HCT116 (cell line): ENCODE measurements around the gene SMIM3. TPM values are rescaled to one million over a fixed set of nuclear protein-coding genes. Genes with fewer than 3 reads are reported as not detected.

Source experiments
- ATAC-seq: fragments of 200-7000 bp; cut with Tn5 transposase; 2 replicates; pipeline ENCODE4 v1.9.1; 2020; ENCODE audit warnings: mild to moderate bottlenecking, moderate library complexity
- BruUV-seq: library from RNA; stranded (reverse); fragments of 400-500 nt; replicated peaks from 2 replicates; lab custom pipeline; 2021; lab: Mats Ljungman, UMichigan
- CTCF ChIA-PET: fragments of 300-600 bp; sonication (Branson Sonifier 250); formaldehyde crosslinking; loops from one replicate; lab custom pipeline; 2021; ENCODE audit warnings: antibody characterized with exemption; lab: Charles Lee
- POLR2A ChIA-PET: fragments of 300-600, 350-600 bp; sonication (Branson Sonifier 250); formaldehyde crosslinking; loops from one replicate; lab custom pipeline; 2021; ENCODE audit warnings: antibody characterized with exemption; lab: Charles Lee
- RAD21 ChIA-PET, 2 experiments: fragments of 300-600 bp; sonication (Branson Sonifier 250); formaldehyde crosslinking; loops; one replicate each; lab custom pipeline; 2023; ENCODE audit warnings: low total read pairs in 2 of 2; ENCODE audit not compliant: uncharacterized antibody in 2 of 2, unreplicated experiment in 2 of 2, low non-redundant PET in 1 of 2; lab: Charles Lee
- DNase-seq: peaks from one replicate; pipeline ENCODE4 v3.0.0-alpha.2; 2010; ENCODE audit warnings: low read depth, low spot score
- H2AFZ ChIP-seq: fragments of 200-600 bp; shearing (Covaris generic), sonication (generic); 2 replicates; pipeline ENCODE4 v1.6.1; 2017; ENCODE audit warnings: low read depth, mixed run types, mixed read lengths, antibody characterized with exemption, low read length; ENCODE audit not compliant: poor library complexity, severe bottlenecking
- H3K27ac ChIP-seq: 2 replicates; pipeline ENCODE4 v1.5.1; 2012; ENCODE audit warnings: low read depth, low read length
- H3K27me3 ChIP-seq: fragments of 200-600 bp; sonication (generic); 2 replicates; pipeline ENCODE4 v1.6.1; 2016; ENCODE audit warnings: mixed run types, low read length, mixed read lengths; ENCODE audit not compliant: insufficient read depth
- H3K36me3 ChIP-seq, 2 experiments: fragments of 200-500 bp in 1 of 2; fragments of 200-600 bp in 1 of 2; sonication (Bioruptor generic) in 1 of 2; sonication (generic) in 1 of 2; 2 replicates each; pipeline versions ENCODE4 v1.5.1 to v1.6.1; 2014 to 2016; ENCODE audit warnings: low read length in 2 of 2, inconsistent platforms in 1 of 2, mixed read lengths in 1 of 2, mixed run types in 1 of 2; ENCODE audit not compliant: insufficient read depth in 2 of 2, control insufficient read depth in 1 of 2
- H3K4me1 ChIP-seq, 2 experiments: fragments of 200-600 bp in 1 of 2; sonication (generic) in 1 of 2; 2 replicates each; pipeline versions ENCODE4 v1.5.1 to v1.6.1; 2012 to 2017; ENCODE audit warnings: low read length in 2 of 2, inconsistent platforms in 1 of 2, mild to moderate bottlenecking in 1 of 2, mixed read lengths in 1 of 2, mixed run types in 1 of 2, moderate library complexity in 1 of 2; ENCODE audit not compliant: insufficient read depth in 2 of 2, control insufficient read depth in 1 of 2
- H3K4me2 ChIP-seq: fragments of 200-600 bp; sonication (generic); 2 replicates; pipeline ENCODE4 v1.6.1; 2017; ENCODE audit warnings: mixed run types, low read length, mixed read lengths
- H3K4me3 ChIP-seq, 2 experiments: fragments of 200-600 bp in 1 of 2; sonication (generic) in 1 of 2; replicated peaks in 1 of 2; 2 replicates each; pipeline ENCODE4 v1.5.1; 2011 to 2016; ENCODE audit warnings: low read length in 2 of 2, control low read depth in 1 of 2, low read depth in 1 of 2, mild to moderate bottlenecking in 1 of 2, mixed read lengths in 1 of 2, mixed run types in 1 of 2
- H3K79me2 ChIP-seq: fragments of 200-600 bp; sonication (generic); 2 replicates; pipeline ENCODE4 v1.6.1; 2017; ENCODE audit warnings: mild to moderate bottlenecking, mixed run types, low read length, moderate library complexity, mixed read lengths; ENCODE audit not compliant: insufficient read depth
- H3K9ac ChIP-seq: fragments of 200-600 bp; sonication (generic); 2 replicates; pipeline ENCODE4 v1.6.1; 2016; ENCODE audit warnings: low read length, mixed read lengths
- H3K9me2 ChIP-seq: fragments of 200-600 bp; sonication (generic), shearing (Covaris generic); 2 replicates; pipeline ENCODE4 v1.6.1; 2017; ENCODE audit warnings: mixed run types, mild to moderate bottlenecking, moderate library complexity; ENCODE audit not compliant: insufficient read depth
- H3K9me3 ChIP-seq, 2 experiments: fragments of 200-500 bp in 1 of 2; fragments of 200-600 bp in 1 of 2; sonication (Bioruptor generic) in 1 of 2; sonication (generic) in 1 of 2; 2 replicates each; pipeline ENCODE4 v1.6.1; 2014 to 2017; ENCODE audit warnings: low read length in 2 of 2, mixed read lengths in 2 of 2, inconsistent platforms in 1 of 2, low read depth in 1 of 2, mild to moderate bottlenecking in 1 of 2, mixed run types in 1 of 2, moderate library complexity in 1 of 2; ENCODE audit not compliant: control insufficient read depth in 1 of 2, insufficient read depth in 1 of 2
- H4K20me1 ChIP-seq: fragments of 200-600 bp; sonication (generic), shearing (Covaris generic); 2 replicates; pipeline ENCODE4 v1.6.1; 2017; ENCODE audit warnings: mixed run types, mild to moderate bottlenecking, moderate library complexity; ENCODE audit not compliant: insufficient read depth
- CBX3 ChIP-seq: IDR thresholded peaks from 2 replicates; pipeline ENCODE4 v1.6.1; 2012; ENCODE audit warnings: low read depth
- CEBPB ChIP-seq: IDR thresholded peaks from 2 replicates; pipeline ENCODE4 v1.6.1; 2012; ENCODE audit warnings: low read depth
- CTCF ChIP-seq, 3 experiments: fragments of 200-600 bp in 1 of 3; sonication (generic) in 1 of 3; IDR thresholded peaks in 2 of 3; conservative IDR thresholded peaks in 1 of 3; 2 replicates each; pipeline ENCODE4 v1.5.1; 2012 to 2017; ENCODE audit warnings: low read depth in 2 of 3, low read length in 2 of 3, antibody characterized with exemption in 1 of 3, borderline replicate concordance in 1 of 3, control low read depth in 1 of 3, mild to moderate bottlenecking in 1 of 3, mixed read lengths in 1 of 3, mixed run types in 1 of 3, moderate library complexity in 1 of 3; ENCODE audit not compliant: insufficient read depth in 1 of 3
- ELF1 ChIP-seq: IDR thresholded peaks from 2 replicates; pipeline ENCODE4 v1.6.1; 2012; ENCODE audit warnings: low read depth, borderline replicate concordance
- EZH2phosphoT487 ChIP-seq: fragments of 200-600 bp; IDR thresholded peaks from 2 replicates; pipeline ENCODE4 v1.6.1; 2018; ENCODE audit warnings: antibody characterized with exemption, borderline replicate concordance
- MAX ChIP-seq: IDR thresholded peaks from 2 replicates; pipeline ENCODE4 v1.6.1; 2012
- POLR2A ChIP-seq: IDR thresholded peaks from 2 replicates; pipeline ENCODE4 v1.7.0; 2011; ENCODE audit warnings: borderline replicate concordance; ENCODE audit not compliant: insufficient read depth, insufficient read length; ENCODE audit errors: extremely low read depth
- POLR2AphosphoS5 ChIP-seq: IDR thresholded peaks from 2 replicates; pipeline ENCODE4 v1.6.1; 2011; ENCODE audit warnings: mild to moderate bottlenecking, low read depth, low read length, moderate library complexity
- RAD21 ChIP-seq: IDR thresholded peaks from 2 replicates; pipeline ENCODE4 v1.6.1; 2012; ENCODE audit warnings: low read depth, mild to moderate bottlenecking
- SIN3A ChIP-seq: IDR thresholded peaks from 2 replicates; pipeline ENCODE4 v1.6.1; 2012; ENCODE audit warnings: low read depth
- SP1 ChIP-seq: IDR thresholded peaks from 2 replicates; pipeline ENCODE4 v1.6.1; 2012; ENCODE audit warnings: low read depth
- TCF7L2 ChIP-seq: IDR thresholded peaks from 2 replicates; pipeline ENCODE4 v1.7.0; 2011; ENCODE audit warnings: borderline replicate concordance, inconsistent platforms; ENCODE audit not compliant: insufficient read depth, insufficient read length; ENCODE audit errors: extremely low read depth
- YY1 ChIP-seq: IDR thresholded peaks from 2 replicates; pipeline ENCODE4 v1.6.1; 2011; ENCODE audit warnings: low read length, low read depth, moderate library complexity, mild to moderate bottlenecking; ENCODE audit not compliant: insufficient replicate concordance; ENCODE audit errors: extremely low read depth
- ZFX ChIP-seq: fragments of 450-650 bp; IDR thresholded peaks from 2 replicates; pipeline ENCODE4 v1.6.1; 2017
- ZNF274 ChIP-seq: fragments of 200-500 bp; sonication (Bioruptor generic); IDR thresholded peaks from 2 replicates; pipeline ENCODE4 v1.6.1; 2014; ENCODE audit warnings: mild to moderate bottlenecking, low read depth, low read length, inconsistent platforms
- intact Hi-C: fragments of 100-400 bp; cut with micrococcal nuclease; formaldehyde crosslinking; loops from 2 replicates; pipeline ENCODE4 v1.10.0; 2022
- total RNA-seq: library from RNA; stranded (reverse); gene quantifications from one replicate; pipeline ENCODE4 v1.2.1, GENCODE V29; 2021; ENCODE audit not compliant: unreplicated experiment
- TF ChIP-seq, protein P1 (sequence below): IDR thresholded peaks from 2 replicates; pipeline ENCODE4 v1.6.1; 2012
- TF ChIP-seq, protein P2 (sequence below): IDR thresholded peaks from 2 replicates; pipeline ENCODE4 v1.6.1; 2012; ENCODE audit warnings: low read depth
- TF ChIP-seq, protein P3 (sequence below): IDR thresholded peaks from 2 replicates; pipeline ENCODE4 v1.6.1; 2011; ENCODE audit warnings: mild to moderate bottlenecking, low read length, moderate library complexity; ENCODE audit not compliant: insufficient replicate concordance; ENCODE audit errors: extremely low read depth

SMIM3 gene
- total RNA-seq, 1 experiment from 2014 or later: 35.4 TPM

GRCh38 chr5:150789943-150790611 is 11.5 kb downstream of the SMIM3 start:
- no TSS peak for BruUV-seq
- intact Hi-C loops: loop anchor here (10.0 kb wide), 1 partner anchor 335 kb away; no protein-coding TSS in a partner anchor
- ChIA-PET RAD21 (no interaction called here), POLR2A (interaction anchor here (0.6 to 2.0 kb wide), 7 partner anchors 9 to 970 kb away, joined by 3 to 6 read pairs (median 3); partner anchors contain the start of genes DCTN4, RBM22 and SMIM3), CTCF (interaction anchor here (1.0 to 3.2 kb wide), 2 partner anchors 11 to 229 kb away, joined by 3 to 12 read pairs; no protein-coding TSS in a partner anchor)
- H3K9me3 ChIP-seq: no peaks in the 10 kb centered on the region
- no peak overlapping the region for H2AFZ ChIP-seq
- no peaks in the 10 kb centered on the region for H3K27me3 ChIP-seq
- H3K4me3 ChIP-seq: peak overlapping the region; percentile 3 to 45
- H3K79me2 ChIP-seq: peaks cover 71% of the 10 kb centered on the region
- H3K9ac ChIP-seq: peak overlapping the region; percentile 56
- H3K4me1 ChIP-seq: peaks cover 59 to 60% of the 10 kb centered on the region in 2 experiments
- peak; percentile 85 for DNase-seq
- no peaks in the 10 kb centered on the region for H3K9me2 ChIP-seq
- H3K4me2 ChIP-seq: peak overlapping the region; percentile 79
- H4K20me1 ChIP-seq: no peaks in the 10 kb centered on the region
- ATAC-seq: peak; percentile 96
- no peaks in the 10 kb centered on the region for H3K36me3 ChIP-seq
- peak overlapping the region; percentile 79 for H3K27ac ChIP-seq
- no peak for TF ChIP-seq ELF1
- TF ChIP-seq ZNF274: no peak
- TF ChIP-seq POLR2AphosphoS5: peak; percentile 78
- TF ChIP-seq CEBPB: peak; percentile 73
- TF ChIP-seq, protein P1, sequence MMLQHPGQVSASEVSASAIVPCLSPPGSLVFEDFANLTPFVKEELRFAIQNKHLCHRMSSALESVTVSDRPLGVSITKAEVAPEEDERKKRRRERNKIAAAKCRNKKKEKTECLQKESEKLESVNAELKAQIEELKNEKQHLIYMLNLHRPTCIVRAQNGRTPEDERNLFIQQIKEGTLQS: no peak
- TF ChIP-seq, protein P2, sequence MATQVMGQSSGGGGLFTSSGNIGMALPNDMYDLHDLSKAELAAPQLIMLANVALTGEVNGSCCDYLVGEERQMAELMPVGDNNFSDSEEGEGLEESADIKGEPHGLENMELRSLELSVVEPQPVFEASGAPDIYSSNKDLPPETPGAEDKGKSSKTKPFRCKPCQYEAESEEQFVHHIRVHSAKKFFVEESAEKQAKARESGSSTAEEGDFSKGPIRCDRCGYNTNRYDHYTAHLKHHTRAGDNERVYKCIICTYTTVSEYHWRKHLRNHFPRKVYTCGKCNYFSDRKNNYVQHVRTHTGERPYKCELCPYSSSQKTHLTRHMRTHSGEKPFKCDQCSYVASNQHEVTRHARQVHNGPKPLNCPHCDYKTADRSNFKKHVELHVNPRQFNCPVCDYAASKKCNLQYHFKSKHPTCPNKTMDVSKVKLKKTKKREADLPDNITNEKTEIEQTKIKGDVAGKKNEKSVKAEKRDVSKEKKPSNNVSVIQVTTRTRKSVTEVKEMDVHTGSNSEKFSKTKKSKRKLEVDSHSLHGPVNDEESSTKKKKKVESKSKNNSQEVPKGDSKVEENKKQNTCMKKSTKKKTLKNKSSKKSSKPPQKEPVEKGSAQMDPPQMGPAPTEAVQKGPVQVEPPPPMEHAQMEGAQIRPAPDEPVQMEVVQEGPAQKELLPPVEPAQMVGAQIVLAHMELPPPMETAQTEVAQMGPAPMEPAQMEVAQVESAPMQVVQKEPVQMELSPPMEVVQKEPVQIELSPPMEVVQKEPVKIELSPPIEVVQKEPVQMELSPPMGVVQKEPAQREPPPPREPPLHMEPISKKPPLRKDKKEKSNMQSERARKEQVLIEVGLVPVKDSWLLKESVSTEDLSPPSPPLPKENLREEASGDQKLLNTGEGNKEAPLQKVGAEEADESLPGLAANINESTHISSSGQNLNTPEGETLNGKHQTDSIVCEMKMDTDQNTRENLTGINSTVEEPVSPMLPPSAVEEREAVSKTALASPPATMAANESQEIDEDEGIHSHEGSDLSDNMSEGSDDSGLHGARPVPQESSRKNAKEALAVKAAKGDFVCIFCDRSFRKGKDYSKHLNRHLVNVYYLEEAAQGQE: no peak
- TF ChIP-seq ZFX: no peak
- TF ChIP-seq POLR2A: no peak
- no peak; the same call in 1 of the 2 replicates for TF ChIP-seq SIN3A
- TF ChIP-seq EZH2phosphoT487: no peak
- TF ChIP-seq CBX3: peak; percentile 65; the same call in 1 of the 2 replicates
- TF ChIP-seq, protein P3, sequence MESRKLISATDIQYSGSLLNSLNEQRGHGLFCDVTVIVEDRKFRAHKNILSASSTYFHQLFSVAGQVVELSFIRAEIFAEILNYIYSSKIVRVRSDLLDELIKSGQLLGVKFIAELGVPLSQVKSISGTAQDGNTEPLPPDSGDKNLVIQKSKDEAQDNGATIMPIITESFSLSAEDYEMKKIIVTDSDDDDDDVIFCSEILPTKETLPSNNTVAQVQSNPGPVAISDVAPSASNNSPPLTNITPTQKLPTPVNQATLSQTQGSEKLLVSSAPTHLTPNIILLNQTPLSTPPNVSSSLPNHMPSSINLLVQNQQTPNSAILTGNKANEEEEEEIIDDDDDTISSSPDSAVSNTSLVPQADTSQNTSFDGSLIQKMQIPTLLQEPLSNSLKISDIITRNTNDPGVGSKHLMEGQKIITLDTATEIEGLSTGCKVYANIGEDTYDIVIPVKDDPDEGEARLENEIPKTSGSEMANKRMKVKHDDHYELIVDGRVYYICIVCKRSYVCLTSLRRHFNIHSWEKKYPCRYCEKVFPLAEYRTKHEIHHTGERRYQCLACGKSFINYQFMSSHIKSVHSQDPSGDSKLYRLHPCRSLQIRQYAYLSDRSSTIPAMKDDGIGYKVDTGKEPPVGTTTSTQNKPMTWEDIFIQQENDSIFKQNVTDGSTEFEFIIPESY: peak; percentile 55
- TF ChIP-seq CTCF (IDR thresholded peaks at IDR 0.05 in 2 of 3, conservative IDR thresholded peaks at IDR 0.05 in 1 of 3; ENCODE audit: borderline replicate concordance in 1 of 3, insufficient read depth in 1 of 3, low read depth in 2 of 3, low read length in 2 of 3): no peak
- peak; percentile 30; the same call in 1 of the 2 replicates for TF ChIP-seq RAD21
- peak; percentile 62 for TF ChIP-seq TCF7L2
- TF ChIP-seq SP1: peak; percentile 80
- TF ChIP-seq MAX: peak; percentile 68
- no peak for TF ChIP-seq YY1
